Measurements from ENCODE around the gene BRICD5. TPM values are rescaled to one million over a fixed set of nuclear protein-coding genes. Genes with fewer than 3 reads are reported as not detected.

BRICD5 gene
- total RNA-seq, 1 donor from 2014 or later, result 5.1 TPM

DNA sequence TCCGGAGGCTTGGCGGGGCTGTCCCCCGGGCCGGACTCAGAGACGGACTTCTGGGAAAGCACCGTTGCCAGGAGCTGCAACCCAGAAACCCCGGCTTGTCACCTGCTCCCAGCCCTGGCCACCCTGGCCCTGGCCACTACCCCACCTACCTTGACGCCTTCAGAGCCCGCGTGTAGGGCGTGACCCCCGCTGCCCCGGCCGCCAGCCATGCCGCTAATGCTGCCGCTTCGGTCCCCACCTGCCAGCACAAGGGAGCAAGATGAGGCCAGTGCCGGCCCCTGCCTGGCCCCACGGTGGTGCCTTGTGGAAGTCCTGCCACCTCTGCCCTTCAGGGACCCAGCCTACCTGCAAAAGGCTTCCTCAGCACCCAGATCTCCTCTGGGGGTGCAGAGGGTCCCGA lies 25.7 kb downstream of the BRICD5 start:
- ChIA-PET CTCF (no interaction called here), POLR2A (no interaction called here)
- Mint-ChIP-seq H3K27me3 (no peaks in the 10 kb centered on the region), H3K4me3 (no peak overlapping the region), H3K9me3 (no peaks in the 10 kb centered on the region), H3K27ac (no peak overlapping the region), H3K4me1 (peaks cover 4% of the 10 kb centered on the region), H3K36me3 (ENCODE audit: low read depth) (no peaks in the 10 kb centered on the region)
- DNase-seq (no peak), ATAC-seq (ENCODE audit: low read depth) (no peak)
- intact Hi-C loops (cut with micrococcal nuclease), result no loop called here
- TF ChIP-seq, protein P1, sequence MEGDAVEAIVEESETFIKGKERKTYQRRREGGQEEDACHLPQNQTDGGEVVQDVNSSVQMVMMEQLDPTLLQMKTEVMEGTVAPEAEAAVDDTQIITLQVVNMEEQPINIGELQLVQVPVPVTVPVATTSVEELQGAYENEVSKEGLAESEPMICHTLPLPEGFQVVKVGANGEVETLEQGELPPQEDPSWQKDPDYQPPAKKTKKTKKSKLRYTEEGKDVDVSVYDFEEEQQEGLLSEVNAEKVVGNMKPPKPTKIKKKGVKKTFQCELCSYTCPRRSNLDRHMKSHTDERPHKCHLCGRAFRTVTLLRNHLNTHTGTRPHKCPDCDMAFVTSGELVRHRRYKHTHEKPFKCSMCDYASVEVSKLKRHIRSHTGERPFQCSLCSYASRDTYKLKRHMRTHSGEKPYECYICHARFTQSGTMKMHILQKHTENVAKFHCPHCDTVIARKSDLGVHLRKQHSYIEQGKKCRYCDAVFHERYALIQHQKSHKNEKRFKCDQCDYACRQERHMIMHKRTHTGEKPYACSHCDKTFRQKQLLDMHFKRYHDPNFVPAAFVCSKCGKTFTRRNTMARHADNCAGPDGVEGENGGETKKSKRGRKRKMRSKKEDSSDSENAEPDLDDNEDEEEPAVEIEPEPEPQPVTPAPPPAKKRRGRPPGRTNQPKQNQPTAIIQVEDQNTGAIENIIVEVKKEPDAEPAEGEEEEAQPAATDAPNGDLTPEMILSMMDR (IDR thresholded peaks at IDR 0.05), result no peak

DNA sequence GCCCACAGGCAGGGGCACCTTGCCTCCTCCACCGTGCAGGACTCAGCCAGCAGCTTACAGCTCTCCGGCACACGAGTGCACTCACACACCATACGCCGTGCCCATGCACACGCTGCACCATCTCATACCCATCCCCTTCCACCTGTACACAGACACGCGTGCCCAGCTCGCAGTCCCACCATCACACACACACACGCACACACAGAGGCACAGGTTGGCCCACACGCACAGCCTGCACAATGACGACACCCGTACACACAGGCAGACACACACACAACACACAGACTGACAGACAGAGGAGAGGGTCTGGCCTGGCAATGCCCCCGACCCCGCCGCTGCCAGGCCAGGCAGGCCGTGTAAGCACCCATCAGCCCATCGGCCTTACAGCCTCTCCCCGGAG lies 26.3 kb downstream of the BRICD5 start:
- Mint-ChIP-seq H3K4me1 (peaks cover 4% of the 10 kb centered on the region), H3K4me3 (no peak overlapping the region), H3K27me3 (no peaks in the 10 kb centered on the region), H3K36me3 (ENCODE audit: low read depth) (no peaks in the 10 kb centered on the region), H3K27ac (no peak overlapping the region), H3K9me3 (no peaks in the 10 kb centered on the region)
- DNase-seq (no peak), ATAC-seq (ENCODE audit: low read depth) (no peak)
- TF ChIP-seq, protein P1 (IDR thresholded peaks at IDR 0.05), result no peak
- intact Hi-C loops (cut with micrococcal nuclease), result no loop called here
- CTCF ChIA-PET, result no interaction called here
- POLR2A ChIA-PET, result no interaction called here

DNA sequence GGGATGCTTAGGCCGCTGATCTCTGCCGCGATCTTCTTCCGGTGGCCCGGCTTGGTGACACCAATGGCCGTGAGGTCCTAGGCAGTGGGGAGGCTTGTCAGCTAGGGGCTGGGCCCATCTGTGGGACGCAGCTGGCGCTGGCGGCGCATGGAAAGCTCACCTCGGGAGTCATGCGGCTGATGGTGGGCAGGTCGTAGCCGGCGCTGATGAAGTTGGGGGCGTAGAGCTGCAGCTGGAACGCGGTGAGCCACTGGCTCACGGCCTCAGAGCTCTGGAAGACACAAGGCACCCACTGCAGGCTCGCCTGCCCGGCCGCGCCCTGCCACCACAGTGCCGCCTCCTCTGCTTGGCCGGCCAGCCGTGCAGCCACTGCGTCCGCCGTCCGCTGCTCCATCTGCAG lies 27.0 kb downstream of the BRICD5 start:
- H3K36me3 Mint-ChIP-seq (ENCODE audit: low read depth), result no peaks in the 10 kb centered on the region
- ChIA-PET CTCF (no interaction called here), POLR2A (no interaction called here)
- H3K27me3 Mint-ChIP-seq, result no peaks in the 10 kb centered on the region
- TF ChIP-seq, protein P1 (IDR thresholded peaks at IDR 0.05), result no peak
- ATAC-seq (ENCODE audit: low read depth), result no peak
- H3K27ac Mint-ChIP-seq, result no peak overlapping the region
- no peaks in the 10 kb centered on the region for H3K9me3 Mint-ChIP-seq
- no peak for DNase-seq
- intact Hi-C loops (cut with micrococcal nuclease), result no loop called here
- no peak overlapping the region for H3K4me3 Mint-ChIP-seq
- H3K4me1 Mint-ChIP-seq, result peaks cover 4% of the 10 kb centered on the region

DNA sequence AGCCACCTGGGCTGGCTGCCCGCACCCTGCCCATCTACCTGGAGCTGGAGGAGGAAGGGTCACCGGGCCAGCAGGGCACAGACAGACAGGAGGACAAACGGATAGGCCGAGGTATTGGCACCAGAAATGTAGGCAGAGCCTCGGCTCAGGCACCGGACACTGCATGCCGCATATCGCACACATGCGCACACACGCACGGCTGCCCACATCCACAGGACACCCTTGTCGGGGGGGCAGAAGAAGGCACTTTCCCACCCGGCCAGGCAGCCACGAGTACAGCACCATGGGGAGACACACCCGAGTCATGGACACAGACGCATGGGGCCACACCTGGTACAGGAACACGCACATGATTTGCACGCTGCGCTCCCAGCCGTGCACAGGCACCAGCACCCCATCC lies 28.7 kb downstream of the BRICD5 start:
- Mint-ChIP-seq H3K4me3 (no peak overlapping the region), H3K9me3 (no peaks in the 10 kb centered on the region), H3K27ac (no peak overlapping the region), H3K36me3 (ENCODE audit: low read depth) (peaks cover 5% of the 10 kb centered on the region), H3K4me1 (peaks cover 4% of the 10 kb centered on the region), H3K27me3 (no peaks in the 10 kb centered on the region)
- ATAC-seq (ENCODE audit: low read depth), result no peak
- DNase-seq, result no peak
- POLR2A ChIA-PET, result interaction anchor here (1.2 kb wide), 2 partner anchors 23 to 26 kb away, joined by 3 read pairs; partner anchors contain the start of gene TRAF7
- TF ChIP-seq, protein P1 (IDR thresholded peaks at IDR 0.05), result no peak
- intact Hi-C loops (cut with micrococcal nuclease), result no loop called here
- CTCF ChIA-PET, result no interaction called here

DNA sequence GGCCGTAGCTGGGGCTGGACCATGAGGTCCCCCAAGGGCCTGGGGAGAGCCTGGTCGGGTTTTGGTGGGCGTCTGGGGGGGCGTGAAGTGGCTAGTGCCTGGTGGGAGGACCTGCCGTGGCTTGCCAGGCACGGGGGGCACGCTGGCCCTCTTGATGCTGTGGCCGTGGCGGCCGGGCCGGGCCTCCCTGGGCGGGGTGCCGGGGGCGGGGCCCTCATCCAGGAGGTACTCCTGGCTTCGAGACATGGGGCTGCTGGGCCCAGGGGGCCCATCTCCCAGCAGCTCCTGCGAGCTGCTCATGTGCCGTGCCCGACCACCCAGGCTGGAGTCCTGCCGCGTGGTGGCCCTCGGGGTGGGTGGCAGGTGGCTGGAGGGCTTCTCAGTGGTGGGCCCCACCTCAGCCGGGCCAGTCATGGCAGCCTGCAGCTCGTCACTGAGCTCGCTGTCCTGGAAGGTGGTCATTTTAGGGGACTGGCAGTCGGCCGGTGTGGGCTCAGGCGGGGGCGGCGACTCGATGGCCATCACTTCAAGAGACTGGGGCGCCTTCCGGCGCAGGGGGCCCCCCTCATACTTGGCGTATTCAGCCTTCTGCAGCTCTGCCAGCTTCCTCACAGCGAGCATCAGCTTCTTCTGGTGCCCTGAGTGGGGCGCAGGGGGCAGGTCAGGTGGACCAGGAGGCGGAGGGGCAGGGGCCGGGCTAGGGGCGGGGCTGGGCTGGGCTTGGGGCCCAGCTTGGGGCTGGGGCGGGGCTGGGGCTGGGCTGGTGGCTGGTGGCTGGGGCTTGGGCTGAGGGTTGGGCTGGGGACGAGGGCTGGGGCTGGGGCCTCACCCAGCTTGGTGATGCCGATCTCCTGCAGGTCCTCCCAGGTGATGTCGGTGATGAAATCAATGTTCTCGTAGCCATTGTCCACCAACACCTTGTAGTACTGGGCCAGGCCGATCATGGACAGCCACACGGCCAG lies 29.4 kb downstream of the BRICD5 start:
- no peak overlapping the region for H3K4me3 Mint-ChIP-seq
- TF ChIP-seq, protein P1 (IDR thresholded peaks at IDR 0.05), result no peak
- CTCF ChIA-PET, result no interaction called here
- peaks cover 9% of the 10 kb centered on the region for H3K36me3 Mint-ChIP-seq (ENCODE audit: low read depth)
- H3K9me3 Mint-ChIP-seq, result no peaks in the 10 kb centered on the region
- no peak for ATAC-seq (ENCODE audit: low read depth)
- no peak for DNase-seq
- POLR2A ChIA-PET, result interaction anchor here (1.2 kb wide), 1 partner anchor 26 kb away, joined by 3 read pairs; the partner anchor contains the start of gene TRAF7
- intact Hi-C loops (cut with micrococcal nuclease), result no loop called here
- no peak overlapping the region for H3K27ac Mint-ChIP-seq
- peaks cover 4% of the 10 kb centered on the region for H3K4me1 Mint-ChIP-seq
- no peaks in the 10 kb centered on the region for H3K27me3 Mint-ChIP-seq

Measured in activated B cell treated with CpG ODN at 0.5 μM for 24 hours (primary cell).